Kidney (tissue), 14 donors: Measurements from ENCODE around the gene RNF4. TPM values are rescaled to one million over a fixed set of nuclear protein-coding genes. Genes with fewer than 3 reads are reported as not detected.

Experiments
- DNase-seq, 5 donors: peaks; one replicate each; pipeline ENCODE4 v3.0.0-alpha.2; 2013 to 2020
- FAIRE-seq: peaks from 2 replicates; lab custom pipeline; 2012; peaks lifted over from hg19 to GRCh38; lab: Jason Lieb, UNC
- H3K27ac ChIP-seq, 2 donors: one replicate each; pipeline ENCODE4 v1.7.0; 2013; ENCODE audit warnings: low read depth in 2 of 2, low read length in 2 of 2, inconsistent platforms in 1 of 2
- H3K27me3 ChIP-seq: one replicate; pipeline ENCODE4 v1.7.1; 2013; ENCODE audit warnings: low read length, inconsistent platforms; ENCODE audit not compliant: control insufficient read depth, insufficient read depth
- H3K36me3 ChIP-seq, 3 donors: one replicate each; pipeline versions ENCODE4 v1.7.0 to v1.7.1; 2013; ENCODE audit warnings: low read length in 3 of 3, control low read depth in 1 of 3, inconsistent platforms in 1 of 3; ENCODE audit not compliant: insufficient read depth in 3 of 3, control insufficient read depth in 2 of 3
- H3K4me1 ChIP-seq, 3 donors: one replicate each; pipeline versions ENCODE4 v1.7.0 to v1.7.1; 2013; ENCODE audit warnings: low read length in 3 of 3, inconsistent platforms in 1 of 3, low read depth in 1 of 3; ENCODE audit not compliant: control insufficient read depth in 2 of 3, insufficient read depth in 2 of 3
- H3K4me3 ChIP-seq, 3 donors: one replicate each; pipeline versions ENCODE4 v1.7.0 to v1.8.1; 2013; ENCODE audit warnings: low read length in 3 of 3, control low read depth in 1 of 3, inconsistent platforms in 1 of 3
- H3K9ac ChIP-seq, 3 donors: one replicate each; pipeline versions ENCODE4 v1.7.0 to v1.7.1; 2013; ENCODE audit warnings: low read length in 3 of 3, control low read depth in 1 of 3, inconsistent platforms in 1 of 3
- H3K9me3 ChIP-seq, 3 donors: one replicate each; pipeline versions ENCODE4 v1.7.0 to v1.7.1; 2013; ENCODE audit warnings: low read length in 3 of 3, control low read depth in 1 of 3, inconsistent platforms in 1 of 3; ENCODE audit not compliant: control insufficient read depth in 2 of 3, insufficient read depth in 1 of 3
- intact Hi-C: fragments of 100-400 bp; cut with DNase I; formaldehyde crosslinking; loops from one replicate; pipeline ENCODE4 v1.11.1; 2022
- polyA plus RNA-seq: library from polyadenylated mRNA; stranded (reverse); fragments of 350-450 nt; fragmentation: Illumina TruSeq; extraction: RNeasy Lipid Tissue Mini Kit (QIAGEN cat#74804); gene quantifications from one replicate; pipeline ENCODE4 v1.2.3, GENCODE V29; 2014; ENCODE audit warnings: low read depth, low replicate concordance; ENCODE audit not compliant: insufficient read depth
- total RNA-seq: library from RNA; stranded (reverse); fragmentation: NEBNext Ultra II Directional; extraction: Animal tissue kit (Norgen Biotek cat#: 25700); gene quantifications from one replicate; pipeline ENCODE4 v1.2.1, GENCODE V29; 2021
- TF ChIP-seq, protein P1 (sequence below): IDR thresholded peaks from 3 replicates; pipeline ENCODE4 v1.5.1; 2012; ENCODE audit warnings: mild to moderate bottlenecking, moderate library complexity, borderline replicate concordance; ENCODE audit not compliant: insufficient read depth; ENCODE audit errors: extremely low read depth
- donor health status: control.
- donor health status: control.
- donor health status: control.
- donor health status: control.
- donor health status: control.
- donor health status: DM: yes; HTN: yes; CAD: no.
- donor health status: Normal renal cell carcinoma (clear cell type).

Gene RNF4
- total and polyA plus RNA-seq, 2 donors from 2014 or later, result 24.2 to 61.5 TPM

DNA sequence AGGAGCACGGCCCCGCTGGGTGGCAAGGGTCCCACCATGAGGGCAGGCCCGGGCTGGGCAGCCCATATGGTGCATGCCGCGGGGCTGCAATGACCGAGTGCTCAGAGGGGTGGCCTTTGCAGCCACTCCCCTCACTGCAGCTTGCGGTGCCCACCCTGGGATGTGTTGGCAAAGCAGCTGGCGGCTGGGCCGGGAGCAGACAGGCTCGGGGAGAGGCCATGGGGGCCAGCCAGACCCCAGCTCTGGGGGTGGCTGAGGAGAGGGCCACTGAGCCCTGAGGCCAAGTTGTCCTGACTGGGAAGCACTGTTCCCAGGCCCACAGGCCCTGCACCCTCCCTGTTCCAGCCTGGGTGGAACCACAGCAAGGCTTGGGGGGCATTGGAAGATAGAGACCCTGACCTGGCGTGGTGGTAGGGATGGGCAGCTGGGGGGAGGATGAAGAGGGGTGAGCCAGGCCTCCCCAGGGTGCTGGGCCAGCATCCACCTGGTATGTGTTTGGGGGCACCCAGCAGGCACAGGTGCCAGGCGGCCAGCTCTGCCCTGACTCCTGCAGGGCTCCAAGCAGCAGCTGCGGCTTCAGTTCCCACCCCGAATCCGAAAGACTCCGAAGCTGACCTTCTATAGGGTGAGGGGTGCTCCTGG, 18.4 kb upstream of the RNF4 start:
- intact Hi-C loops, result no loop called here
- no peak for FAIRE-seq
- no peak overlapping the region for H3K4me3 ChIP-seq
- H3K36me3 ChIP-seq, result no peaks in the 10 kb centered on the region
- TF ChIP-seq, protein P1, sequence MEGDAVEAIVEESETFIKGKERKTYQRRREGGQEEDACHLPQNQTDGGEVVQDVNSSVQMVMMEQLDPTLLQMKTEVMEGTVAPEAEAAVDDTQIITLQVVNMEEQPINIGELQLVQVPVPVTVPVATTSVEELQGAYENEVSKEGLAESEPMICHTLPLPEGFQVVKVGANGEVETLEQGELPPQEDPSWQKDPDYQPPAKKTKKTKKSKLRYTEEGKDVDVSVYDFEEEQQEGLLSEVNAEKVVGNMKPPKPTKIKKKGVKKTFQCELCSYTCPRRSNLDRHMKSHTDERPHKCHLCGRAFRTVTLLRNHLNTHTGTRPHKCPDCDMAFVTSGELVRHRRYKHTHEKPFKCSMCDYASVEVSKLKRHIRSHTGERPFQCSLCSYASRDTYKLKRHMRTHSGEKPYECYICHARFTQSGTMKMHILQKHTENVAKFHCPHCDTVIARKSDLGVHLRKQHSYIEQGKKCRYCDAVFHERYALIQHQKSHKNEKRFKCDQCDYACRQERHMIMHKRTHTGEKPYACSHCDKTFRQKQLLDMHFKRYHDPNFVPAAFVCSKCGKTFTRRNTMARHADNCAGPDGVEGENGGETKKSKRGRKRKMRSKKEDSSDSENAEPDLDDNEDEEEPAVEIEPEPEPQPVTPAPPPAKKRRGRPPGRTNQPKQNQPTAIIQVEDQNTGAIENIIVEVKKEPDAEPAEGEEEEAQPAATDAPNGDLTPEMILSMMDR, result no peak
- H3K27me3 ChIP-seq, result no peaks in the 10 kb centered on the region
- no peaks in the 10 kb centered on the region for H3K4me1 ChIP-seq
- H3K9me3 ChIP-seq, result no peaks in the 10 kb centered on the region
- no peak overlapping the region for H3K27ac ChIP-seq
- no peak overlapping the region for H3K9ac ChIP-seq
- peak in 1 of 5 donors; percentile 59 for DNase-seq

DNA sequence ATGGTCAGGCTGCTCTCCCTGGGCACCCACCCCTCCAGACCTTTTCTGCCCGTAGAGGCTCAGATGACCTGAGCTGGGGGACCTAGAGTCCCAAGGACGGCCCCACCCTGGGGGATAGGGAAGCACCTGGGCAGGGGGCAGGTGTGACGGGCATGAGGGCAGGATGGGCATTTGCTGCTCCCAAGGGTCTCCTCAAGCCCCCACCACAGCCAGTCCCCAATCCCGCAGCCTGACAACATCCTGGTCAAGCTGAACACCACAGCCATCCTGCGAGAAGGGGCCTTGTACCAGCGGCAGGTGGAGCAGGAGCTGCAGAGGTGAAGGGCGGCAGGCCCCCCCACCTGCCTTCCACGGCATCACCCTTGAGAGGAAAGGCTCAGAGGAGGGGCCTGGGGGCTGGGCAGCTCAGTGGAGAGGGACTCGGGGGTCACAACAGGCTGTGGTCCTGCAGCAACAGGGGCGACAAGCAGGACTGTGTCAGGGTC, 17.8 kb upstream of the RNF4 start:
- TF ChIP-seq, protein P1, result no peak
- peak in 1 of 5 donors; percentile 46 for DNase-seq
- H3K4me3 ChIP-seq, result no peak overlapping the region
- no peaks in the 10 kb centered on the region for H3K27me3 ChIP-seq
- H3K36me3 ChIP-seq, result no peaks in the 10 kb centered on the region
- H3K27ac ChIP-seq, result no peak overlapping the region
- FAIRE-seq, result no peak
- intact Hi-C loops, result no loop called here
- H3K4me1 ChIP-seq, result no peaks in the 10 kb centered on the region
- H3K9ac ChIP-seq, result no peak overlapping the region
- H3K9me3 ChIP-seq, result no peaks in the 10 kb centered on the region

DNA sequence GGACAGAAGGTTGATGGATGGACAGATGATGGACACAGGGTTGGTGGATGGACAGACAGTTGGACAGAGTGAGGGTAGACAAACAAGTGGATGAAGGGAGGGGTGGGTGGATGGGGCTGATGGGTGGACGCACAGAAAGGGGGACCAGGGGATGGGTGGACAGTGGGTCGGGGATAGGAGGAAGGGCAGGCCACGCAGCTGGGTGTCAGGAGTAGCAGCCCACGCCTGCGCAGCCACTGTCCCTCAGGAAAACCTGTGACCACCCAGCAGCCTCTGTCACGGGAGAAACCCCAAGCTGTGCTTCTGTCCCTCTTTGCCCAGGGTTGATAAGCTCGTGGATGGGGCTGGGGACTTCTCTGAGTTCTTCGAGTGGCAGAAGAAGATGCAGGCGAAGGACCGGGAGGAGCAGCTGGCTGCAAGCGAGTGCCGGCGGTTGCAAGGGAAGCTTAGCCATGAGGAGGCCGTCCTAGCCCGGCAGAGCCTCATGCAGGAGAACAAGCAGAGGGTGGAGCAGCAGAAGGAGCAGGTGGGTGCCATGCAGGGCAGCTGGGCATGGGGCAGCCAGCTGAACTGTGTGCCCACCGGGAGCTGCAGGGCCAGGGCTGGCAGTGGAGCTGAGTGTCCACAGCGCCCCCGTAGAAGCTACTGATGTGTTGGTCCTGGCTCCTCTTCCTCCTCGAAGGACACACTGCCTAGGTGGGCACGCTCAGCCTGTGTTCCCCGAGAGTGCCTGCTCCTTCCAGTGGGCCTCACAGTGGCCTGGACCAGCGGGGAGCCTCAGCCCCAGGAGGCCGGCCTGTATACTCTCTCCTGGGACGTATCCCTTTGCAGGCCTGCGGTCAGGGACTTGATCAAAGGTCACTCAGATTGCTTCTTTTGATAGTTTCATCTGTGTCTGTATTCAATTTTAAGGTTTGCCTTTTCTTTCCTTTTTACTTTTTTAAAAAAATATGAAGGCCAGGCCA, 16.8 kb upstream of the RNF4 start:
- Histone ChIP-seq H3K4me3 (no peak overlapping the region), H3K9me3 (no peaks in the 10 kb centered on the region), H3K36me3 (no peaks in the 10 kb centered on the region), H3K9ac (no peak overlapping the region), H3K27me3 (no peaks in the 10 kb centered on the region), H3K27ac (no peak overlapping the region), H3K4me1 (no peaks in the 10 kb centered on the region)
- FAIRE-seq (no peak), DNase-seq (peak in 1 of 5 donors; percentile 65)
- intact Hi-C loops, result no loop called here
- TF ChIP-seq, protein P1, result no peak
